DMS79 (cell line): ENCODE data around the gene ZBTB46.

ENCODE experiments used
- DNase-seq: peaks from one replicate; lab custom pipeline; 2025; lab: John Stamatoyannopoulos, UW

The ZBTB46 gene

DNA sequence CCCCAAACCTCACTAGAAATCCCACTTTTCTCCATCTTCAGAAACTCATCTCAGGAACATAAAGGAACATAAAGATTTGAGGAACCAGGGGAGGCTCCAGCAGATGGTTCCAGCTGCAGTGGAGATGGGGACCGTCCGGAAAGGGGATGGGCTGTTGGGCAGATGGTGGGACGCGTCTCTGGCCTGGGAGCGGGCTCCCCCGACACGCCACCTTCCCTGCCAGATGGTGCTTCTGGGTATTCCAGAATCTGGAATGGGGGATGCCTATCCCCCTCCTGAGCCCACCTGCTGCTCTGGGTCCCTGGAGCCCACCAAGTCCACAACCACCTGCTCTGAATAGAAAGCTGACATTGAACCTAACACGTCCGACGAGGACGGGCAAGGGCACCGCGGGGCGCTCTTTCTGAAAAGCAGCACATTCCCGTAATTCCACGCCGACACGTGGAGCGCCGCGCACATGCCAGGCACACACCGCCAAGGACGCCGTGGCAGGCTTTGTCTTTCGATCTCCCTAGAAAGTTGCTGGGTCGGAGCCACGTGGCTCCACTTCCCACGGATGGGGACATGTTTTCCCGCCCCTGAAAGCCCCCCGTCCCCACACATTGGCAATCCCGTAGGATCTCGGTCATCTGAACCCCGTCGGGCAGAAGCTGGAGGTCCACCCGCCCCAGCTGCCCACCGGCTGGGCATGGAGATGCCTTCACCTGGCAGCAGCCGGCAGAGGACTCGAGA is 64.2 kb downstream of the ZBTB46 start:
- DNase-seq = no peak

DNA sequence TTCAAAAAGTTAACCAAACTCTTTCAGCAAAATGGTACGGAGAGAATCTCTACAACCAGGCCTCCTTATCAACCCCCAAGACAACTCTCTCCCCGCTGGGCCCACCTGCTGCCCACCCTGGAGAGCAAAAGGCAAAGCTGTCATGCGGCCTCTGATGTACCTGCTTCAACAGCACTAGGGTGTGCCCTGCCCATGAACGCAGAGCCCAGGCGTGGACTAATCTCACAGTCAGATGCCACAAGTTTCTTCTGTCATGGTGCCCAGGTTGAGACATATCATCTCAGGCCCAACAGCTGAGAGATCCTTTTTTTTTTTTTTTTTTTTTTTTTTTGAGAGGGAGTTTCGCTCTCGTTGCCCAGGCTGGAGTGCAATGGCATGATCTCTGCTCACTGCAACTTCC is 65.2 kb downstream of the ZBTB46 start:
- DNase-seq = no peak

DNA sequence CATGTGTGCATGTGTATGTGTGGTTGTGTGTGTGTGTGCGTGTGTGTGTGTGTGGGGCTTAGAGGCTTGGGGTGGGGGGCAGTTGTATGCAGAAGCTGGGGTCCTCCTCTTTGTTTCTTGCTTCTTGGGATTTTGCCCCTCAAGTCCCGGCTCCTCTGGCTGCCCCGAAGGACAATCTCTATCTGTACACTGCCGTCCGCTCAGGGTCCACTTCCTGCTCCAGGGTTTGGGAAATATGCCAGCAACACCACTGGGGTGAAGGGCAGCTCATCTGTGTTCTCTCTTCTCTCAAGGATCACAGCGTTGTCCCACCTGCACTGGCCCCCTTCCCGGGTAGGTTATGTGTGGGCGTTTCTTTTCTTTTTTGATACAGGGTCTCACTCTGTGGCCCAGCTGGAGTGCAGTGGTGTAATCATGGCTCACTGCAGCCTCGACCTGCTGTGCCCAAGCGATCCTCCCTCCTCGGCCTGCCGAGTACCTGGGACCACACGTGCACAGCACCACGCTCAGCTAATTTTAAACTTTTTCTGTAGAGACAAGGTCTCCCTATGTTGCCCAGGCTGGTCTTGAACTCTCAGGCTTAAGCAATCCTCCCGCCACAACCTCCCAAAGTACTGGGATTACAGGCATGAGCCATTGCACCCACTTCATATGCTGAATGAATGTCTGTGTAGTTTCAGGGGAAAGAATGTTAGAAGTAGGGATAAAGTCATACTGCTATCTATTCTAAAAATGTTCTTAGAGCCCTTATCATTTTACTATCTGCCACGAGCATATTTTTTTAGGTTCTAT is 65.8 kb downstream of the ZBTB46 start:
- no peak for DNase-seq

DNA sequence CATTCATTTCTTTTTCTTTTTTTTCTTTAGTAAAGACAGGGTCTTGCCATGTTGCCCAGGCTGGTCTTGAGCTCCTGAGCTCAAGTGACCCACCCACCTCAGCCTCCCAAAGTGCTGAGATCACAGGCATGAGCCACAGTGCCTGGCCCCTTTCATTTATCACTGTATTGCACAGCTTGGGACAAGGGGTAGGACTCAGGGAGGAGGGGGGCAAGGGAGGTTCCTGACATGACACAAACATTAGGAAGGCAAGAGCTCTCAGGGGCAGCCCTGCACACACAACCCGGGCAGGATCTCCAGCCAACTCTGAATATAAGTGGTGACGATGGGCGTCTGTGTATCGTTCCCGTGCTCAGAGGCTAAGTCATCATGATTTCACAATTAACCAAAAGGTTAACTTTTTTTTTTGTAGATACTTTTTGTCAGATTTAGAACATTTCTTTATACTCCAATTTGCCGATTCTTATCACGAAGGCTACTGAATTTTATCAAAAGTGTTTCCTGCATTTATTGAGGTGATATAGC is 71.6 kb downstream of the ZBTB46 start:
- no peak for DNase-seq

DNA sequence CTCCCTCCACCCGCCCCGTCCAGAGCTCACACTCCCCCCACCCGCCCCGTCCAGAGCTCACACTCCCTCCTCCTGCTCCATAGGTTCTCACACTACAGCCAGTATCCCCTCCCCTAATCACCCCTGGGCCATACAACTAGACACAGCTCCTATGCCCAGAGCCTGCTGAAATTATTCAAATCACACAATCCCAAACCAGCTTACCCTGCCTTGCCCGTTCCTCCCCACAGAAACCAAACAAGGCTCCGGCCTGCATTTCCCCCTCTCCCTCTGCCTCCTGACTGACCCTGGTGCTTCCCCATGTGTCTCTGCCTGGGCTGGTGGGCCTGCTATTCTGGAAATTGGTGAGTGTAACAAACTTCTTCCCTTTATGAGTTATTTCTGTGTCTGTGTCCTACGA is 72.9 kb downstream of the ZBTB46 start:
- no peak for DNase-seq

DNA sequence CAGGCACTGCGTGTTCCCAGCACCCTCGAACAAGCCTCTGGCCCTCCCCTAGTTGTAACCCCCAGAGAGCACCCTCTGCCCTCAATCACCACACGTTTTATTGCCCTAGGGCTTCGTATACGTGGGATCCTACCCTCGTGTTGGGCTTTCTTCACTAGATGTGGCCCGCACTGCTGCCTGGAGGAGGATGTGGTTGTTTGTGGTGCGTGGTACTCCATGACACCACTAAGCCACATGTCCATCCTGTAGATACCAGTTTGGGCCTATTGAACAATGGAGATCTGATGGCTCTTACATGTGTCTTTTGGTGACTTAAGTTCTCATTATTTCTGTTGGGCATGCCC is 74.4 kb downstream of the ZBTB46 start:
- DNase-seq = no peak

DNA sequence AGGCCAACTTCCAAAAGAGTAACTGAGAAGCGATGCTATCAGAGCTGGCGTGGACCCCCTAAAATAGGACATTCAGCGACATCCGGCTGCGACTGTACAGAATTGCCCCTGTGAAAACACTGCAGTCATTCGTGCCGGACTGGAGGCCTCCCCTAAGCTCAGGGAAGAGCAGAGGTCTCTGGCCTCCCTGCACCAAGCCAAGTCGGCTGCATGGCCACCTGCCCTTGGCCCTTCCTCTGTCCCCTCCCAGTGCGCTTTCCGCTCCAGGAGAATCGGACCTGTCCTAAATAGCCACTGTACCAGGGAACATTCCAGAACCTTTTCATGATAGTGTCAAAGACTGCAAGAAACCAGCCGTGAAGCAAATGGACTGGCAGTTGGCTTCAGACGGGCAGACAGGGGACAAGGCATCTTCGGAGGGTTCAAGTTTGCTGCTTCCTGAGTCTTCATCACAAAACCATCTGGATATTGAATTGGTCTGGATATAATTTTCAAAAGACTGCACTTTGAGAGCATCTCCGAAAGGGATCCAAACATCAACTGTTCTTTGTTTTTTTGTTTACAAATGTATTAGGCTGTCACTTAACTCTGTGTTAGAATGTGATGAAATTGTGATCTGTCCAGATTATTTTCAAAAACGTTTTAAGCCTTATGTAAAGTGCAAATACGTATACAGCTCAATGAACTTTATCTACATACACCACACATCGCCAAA is 75.0 kb downstream of the ZBTB46 start:
- DNase-seq = no peak

DNA sequence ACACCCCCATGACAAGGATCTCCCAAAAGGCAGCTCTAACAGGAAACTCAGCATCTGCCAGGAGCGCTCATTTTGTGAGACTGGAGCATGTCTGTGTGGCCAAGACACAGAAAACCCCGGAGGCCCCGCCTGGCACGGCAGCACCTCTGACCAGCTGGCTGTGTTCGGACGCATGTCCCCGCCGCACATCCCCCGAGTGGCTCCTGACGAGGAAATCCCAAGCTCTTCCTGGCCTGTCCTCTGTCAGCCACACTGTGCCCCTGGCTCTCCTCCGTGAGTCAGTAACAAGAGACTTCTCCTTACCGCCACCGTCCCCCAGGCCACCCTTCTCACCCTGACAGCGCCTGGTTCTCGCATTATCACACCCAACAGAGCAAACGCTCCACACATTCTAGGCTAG is 77.1 kb downstream of the ZBTB46 start:
- DNase-seq = no peak

DNA sequence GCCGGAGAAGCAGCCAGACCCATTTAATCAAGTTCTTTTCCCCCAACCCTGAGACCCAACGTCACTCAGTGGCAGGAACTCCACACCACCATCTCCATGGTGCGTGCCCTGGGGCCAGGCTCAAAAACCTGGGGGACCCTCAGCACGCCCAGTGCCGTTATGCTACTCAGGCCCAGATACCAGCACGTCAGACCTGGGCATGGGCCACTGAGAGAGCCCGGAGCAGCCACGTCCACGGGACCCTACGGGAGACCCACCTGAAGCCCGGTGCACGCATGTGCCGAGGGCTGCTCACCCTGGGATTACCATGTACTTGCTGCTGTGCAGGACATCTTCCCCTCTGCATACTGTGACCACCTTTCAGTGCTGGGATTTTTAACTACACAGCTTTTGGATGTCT is 77.7 kb downstream of the ZBTB46 start:
- no peak for DNase-seq

DNA sequence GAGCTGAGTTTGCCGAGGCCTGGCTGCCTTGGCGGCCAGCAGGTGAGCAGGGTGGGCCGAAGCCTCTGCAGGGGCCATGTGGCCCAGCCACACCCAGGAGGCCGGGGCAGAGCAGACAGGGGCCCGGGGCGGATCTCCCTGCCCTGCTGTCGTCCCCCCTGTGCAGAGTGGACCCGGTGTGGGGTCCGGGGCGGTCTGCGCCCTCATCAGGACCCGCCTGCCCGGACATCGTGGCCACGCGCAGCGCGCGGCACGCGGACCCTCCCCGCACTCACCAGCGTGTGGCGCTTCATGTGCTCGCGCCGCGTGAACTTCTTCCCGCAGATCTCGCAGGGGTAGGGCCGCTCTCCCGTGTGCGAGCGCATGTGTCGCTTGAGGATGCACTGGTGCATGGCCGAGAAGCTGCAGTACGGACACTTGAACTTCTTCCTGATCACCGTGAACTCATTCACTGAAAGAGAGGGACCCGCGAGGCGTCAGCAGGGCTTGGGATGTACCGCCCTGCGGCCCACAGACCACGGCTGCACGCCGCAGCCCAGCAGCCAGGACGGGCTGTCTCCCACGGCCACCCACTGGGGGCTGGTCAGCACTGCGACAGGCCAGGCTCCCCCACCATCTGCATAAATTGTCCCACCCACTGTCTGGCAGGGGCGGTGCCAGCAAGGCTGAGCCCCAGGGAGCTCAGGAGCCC is 78.5 kb downstream of the ZBTB46 start:
- no peak for DNase-seq

DNA sequence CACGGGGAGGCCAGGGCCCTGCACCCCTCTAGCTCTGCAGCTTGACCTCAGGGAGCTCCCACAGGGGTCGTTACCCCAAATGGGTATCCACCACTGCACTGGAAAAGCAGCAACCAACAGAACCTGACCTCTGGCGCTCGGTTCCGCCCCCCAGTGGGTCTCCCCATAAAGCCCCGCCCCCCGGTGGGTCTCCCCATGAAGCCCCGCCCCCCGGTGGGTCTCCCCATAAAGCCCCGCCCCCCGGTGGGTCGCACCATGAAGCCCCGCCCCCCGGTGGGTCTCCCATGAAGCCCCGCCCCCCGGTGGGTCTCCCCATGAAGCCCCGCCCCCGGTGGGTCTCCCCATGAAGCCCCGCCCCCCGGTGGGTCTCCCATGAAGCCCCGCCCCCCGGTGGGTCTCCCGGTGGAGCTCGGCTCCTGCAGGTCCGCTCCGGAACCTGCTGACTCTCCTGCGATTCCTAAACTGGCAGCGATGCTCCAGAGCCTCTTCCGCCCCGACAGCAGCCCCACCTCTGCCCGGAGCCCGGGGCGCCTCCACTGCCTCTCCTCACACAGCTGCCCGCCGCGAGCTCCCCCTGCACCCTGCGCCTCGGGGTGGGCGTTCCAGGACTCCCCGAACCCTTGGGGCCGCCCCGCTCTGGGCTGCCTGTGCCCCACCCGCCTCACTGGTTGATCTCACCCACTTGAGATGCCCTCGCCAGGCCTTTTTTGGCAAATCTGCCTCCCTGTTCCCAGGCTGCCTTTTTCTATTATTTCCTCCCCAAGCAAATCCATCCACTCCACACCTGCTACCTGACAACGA is 79.4 kb downstream of the ZBTB46 start:
- no peak for DNase-seq

DNA sequence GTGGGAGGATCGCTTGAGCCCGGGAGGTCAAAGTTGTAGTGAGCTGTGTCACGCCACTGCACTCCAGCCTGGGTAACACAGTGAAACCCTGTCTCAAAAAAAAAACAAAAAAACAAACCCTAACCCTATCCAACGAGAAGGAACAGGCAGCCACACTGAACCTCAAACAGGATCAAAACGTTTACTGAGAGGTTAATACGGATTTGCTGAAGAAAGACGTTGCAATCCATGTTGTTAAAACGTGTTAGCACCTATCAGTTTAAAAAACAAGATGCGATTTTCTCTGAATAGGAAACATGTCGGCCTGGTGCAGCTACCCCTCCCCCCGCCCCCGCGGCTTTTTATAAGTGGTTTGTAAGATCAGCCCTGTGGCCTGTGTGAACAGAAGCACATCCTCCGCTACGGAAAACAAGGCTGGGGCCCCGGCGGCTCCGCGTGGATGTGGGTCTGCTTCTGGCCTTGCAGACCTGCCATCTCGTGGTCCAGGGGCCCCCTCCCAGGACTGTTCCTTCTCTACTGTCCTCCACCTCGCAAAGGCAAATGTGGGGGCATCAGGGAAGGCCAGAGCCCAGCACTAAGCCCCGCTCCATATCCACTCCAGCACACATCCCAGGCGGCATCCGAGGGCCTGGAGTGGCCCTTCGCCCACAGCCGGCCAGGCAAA is 80.1 kb downstream of the ZBTB46 start:
- DNase-seq = no peak

DNA sequence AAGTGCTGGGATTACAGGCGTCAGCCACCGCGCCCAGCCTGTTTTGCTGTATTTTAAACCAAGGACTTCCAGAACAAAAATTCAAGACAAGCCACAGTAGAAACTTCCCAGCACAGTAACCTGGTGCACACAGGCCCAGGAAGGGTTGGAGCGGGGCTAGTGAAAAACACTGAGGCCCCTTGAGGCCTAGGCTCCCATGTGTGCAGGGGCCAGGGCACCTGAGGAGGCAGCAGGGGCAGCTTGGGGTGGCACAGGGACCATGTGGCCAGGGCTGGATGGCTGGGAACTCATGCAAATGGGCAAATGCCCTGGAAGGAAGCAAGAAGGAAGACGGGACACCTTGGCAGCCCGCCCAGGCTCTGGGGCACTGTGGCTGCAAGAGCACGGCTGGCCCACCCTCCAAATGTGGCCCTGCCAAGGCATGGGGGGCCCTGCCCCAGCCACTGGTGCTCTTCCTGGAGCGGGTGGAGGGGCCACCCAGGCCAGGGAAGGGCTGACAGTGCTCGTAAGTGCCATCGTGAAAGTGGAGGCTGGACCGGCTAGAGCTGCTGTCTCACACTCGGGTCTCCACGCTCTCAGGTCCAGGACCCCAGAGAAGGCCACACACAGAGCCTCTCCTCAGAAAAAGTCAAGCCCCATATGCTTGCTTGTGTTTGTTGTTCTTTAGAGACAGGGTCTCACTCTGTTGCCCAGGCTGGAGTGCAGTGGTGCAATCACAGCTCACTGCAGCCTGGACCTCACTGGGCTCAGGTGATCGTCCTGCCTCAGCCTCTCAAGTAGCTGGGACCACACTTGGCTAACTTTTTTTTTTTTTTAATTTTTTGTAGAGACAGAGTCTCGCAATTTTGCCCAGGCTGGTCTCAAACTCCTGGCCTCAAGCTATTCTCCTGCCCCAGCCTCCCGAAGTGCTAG is 81.2 kb downstream of the ZBTB46 start:
- no peak for DNase-seq

DNA sequence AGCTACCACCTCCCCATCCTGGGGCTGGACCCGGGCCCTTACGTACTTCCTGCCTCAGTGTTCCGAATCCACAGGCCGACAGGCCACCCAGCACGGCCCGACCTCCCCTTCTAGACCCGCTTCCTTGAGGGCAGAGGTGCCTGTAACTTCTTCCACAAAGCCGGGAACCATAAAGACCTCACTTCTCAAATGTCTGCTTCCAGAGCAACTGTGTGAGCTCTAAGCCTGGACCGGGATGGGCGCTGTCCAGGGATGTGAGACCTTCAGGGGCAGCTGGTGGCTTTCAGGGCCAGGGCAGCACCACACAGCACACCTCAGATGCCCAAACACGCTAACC is 82.2 kb downstream of the ZBTB46 start:
- DNase-seq = no peak

DNA sequence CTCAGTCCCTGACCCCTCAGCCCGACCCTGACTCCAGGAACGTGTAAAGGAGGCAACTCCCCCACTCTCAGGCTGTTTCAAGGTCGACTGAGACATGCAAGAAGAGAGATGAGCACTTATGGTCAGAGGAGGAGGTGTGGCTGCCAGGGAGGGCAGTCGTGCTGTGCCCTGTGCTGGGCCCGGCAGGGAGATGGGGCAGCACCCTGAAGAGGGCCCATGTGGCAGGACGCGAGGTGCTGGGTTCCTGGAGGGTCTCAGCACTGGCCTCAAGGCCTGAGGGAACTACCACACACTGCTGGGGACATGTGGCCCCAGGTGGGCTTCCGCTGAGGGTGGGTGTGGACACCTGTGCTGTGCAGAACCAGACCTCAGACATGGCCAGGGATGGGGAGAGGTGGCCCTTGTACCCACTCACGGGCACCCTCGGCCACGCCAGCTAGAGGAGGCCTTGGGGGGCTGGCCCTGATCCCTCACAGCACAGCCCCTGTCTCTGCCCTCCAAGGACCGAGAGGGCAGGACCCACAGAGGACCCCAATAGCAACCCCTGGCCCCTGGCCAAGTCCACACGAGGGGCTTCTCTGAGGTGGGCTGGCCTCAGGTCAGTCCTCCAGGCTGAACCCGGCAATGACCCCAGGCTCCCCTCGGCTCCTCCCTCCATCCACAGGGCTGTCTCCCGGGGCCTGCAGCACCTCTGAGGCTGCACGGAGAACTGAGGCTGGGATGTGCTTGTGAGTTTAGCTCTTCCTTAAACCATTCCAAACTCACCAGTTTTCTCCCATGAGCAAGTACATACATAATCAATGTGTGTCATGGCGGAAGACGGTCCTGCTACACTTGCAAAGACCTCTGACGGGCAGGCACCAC is 82.8 kb downstream of the ZBTB46 start:
- DNase-seq = no peak

DNA sequence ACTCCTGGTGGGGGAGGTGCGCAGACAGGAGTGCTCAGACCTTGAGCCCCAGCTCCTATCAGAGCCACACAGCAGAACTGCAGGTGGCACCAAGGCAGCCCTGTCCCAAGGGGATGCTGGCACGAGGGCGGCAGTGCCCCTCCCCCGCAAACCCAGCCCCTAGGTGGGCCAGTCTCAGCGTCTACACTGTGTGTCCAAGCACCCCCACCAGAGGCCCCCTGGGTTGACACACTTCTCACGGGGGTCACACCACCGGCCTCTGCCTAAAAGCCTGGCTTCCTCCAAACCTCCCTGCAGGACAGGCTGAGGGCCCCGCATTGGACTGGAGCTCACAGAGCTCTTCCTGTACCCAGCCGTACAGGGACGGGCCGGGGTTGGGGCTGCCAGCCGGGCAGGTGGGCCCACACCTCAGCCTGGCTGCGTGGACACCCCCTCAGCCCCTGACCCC is 83.4 kb downstream of the ZBTB46 start:
- no peak for DNase-seq

DNA sequence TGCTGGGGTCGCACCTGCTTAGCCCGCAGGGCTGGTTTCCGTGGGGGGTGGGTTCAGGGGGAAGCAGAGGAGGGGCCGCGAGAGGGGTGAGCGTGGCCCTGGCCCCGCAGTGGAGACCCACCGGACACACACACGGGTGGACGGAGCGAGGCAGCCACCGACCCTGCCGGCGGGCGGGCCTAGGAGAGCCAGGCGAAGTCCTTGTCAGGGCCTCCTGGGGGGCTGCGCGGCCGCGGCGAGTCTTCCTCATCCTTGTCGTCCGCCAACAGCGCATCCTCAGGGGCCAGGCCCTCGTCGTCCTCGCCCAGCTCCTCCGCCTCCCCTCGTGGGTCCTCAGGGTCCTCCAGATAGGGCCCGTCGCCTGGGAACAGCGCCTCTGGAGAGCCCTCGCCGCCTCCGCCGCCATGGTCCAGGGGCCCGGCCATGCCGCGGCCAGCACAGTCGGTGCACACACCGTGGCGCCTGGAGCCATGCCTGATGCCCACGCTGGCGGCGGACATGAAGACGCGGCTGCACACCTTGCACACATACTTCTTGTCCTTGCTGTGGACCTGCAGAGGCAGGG is 84.2 kb downstream of the ZBTB46 start:
- no peak for DNase-seq

DNA sequence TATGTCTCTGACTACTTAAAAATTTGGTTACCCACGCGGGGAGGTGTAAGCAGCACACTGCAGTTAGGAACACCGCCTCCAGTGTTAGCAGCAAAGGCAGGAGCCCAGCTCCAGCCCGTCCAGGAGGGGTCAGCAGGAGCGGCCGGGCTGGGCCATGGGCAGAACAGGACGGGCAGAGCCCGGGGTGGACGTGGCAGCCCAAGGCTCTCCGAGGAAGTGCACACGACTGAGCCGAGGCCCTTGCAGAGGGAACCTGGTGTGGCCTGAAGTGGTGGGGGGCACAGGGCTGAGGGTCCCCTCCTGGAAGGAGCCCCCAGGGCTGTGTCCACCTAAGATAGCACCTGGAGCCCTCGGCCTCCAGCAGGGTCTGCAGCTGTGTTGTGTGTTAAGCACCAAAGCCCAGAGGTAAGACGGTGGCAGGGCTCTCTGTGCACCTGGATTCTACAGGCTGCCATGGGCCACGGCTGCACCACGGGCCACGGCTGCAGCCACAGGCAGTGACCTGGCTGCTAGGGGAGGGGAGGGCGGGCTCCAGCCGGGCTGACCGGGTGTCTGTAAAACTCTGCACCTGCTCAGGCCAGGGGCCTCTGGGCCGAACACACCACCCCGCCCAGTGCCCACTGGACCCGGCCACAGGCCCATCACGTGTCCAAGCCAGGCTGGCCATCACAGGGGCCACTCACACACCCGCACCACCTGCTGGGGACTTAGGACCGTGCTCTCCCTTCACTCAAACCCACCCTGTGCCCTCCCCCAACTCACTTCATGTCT is 84.9 kb downstream of the ZBTB46 start:
- no peak for DNase-seq
